Upper lobe of left lung (tissue), 4 donors: Measurements from ENCODE around the gene TBX6.

Experiments
- EP300 ChIP-seq, 4 donors: sonication (generic); formaldehyde crosslinking; IDR thresholded peaks; one replicate each; pipeline ENCODE4 v1.5.1; 2017; ENCODE audit warnings: antibody characterized with exemption in 4 of 4, control low read depth in 2 of 4
- POLR2A ChIP-seq, 4 donors: fragments of 450-650 bp; IDR thresholded peaks; one replicate each; pipeline ENCODE4 v1.5.1; 2016 to 2017; ENCODE audit warnings: antibody characterized with exemption in 4 of 4, mild to moderate bottlenecking in 2 of 4
- TF ChIP-seq, protein P1 (sequence below), 6 experiments: fragments of 450-650 bp in 4 of 6; fragments of 200-600 bp in 2 of 6; sonication (generic) in 2 of 6; IDR thresholded peaks; one replicate each; pipeline ENCODE4 v1.5.1; 2016 to 2019; ENCODE audit warnings: antibody characterized with exemption in 6 of 6

DNA sequence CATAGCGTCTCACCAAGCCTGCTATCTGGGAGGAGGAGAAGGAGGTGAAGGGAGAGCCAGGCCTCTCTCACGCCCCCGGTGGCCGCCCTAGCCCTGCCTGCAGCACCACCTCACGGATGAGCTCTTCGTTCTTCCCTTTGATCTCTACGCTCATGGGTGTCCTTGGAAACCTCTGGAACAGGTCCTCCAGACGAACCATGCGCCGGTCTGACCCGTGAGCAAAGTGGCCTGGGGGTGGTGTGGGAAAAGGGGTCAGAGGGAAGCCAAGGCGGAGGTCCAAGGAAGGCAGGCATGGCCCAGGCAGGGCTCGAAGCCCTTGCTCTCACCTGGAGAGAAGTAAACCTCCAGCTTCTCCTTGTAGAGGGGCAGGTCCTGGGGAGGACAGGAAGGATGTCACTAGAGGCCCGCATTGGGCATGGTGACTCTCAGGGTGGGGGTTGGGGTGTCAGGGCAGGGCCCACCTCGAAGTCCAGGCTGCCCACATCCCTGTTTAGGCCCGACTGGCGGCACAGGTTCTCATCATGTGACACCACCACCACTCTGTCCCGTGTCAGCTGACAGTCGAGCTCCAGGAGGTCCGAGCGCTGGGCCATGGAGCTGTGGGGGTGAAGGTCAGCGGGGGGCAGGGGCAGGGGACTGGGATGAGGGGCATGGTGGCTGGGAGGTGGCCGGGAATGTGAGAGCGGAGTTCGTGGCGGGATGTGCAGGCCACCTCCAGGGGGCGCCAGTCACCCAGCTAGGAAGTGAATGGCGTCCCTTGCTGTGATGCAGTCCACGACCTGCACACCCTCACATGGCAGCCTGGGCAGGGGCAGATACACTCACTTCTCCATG lies 20.7 kb upstream of the TBX6 start:
- TF ChIP-seq POLR2A (IDR thresholded peaks at IDR 0.05), result no peak
- TF ChIP-seq, protein P1, sequence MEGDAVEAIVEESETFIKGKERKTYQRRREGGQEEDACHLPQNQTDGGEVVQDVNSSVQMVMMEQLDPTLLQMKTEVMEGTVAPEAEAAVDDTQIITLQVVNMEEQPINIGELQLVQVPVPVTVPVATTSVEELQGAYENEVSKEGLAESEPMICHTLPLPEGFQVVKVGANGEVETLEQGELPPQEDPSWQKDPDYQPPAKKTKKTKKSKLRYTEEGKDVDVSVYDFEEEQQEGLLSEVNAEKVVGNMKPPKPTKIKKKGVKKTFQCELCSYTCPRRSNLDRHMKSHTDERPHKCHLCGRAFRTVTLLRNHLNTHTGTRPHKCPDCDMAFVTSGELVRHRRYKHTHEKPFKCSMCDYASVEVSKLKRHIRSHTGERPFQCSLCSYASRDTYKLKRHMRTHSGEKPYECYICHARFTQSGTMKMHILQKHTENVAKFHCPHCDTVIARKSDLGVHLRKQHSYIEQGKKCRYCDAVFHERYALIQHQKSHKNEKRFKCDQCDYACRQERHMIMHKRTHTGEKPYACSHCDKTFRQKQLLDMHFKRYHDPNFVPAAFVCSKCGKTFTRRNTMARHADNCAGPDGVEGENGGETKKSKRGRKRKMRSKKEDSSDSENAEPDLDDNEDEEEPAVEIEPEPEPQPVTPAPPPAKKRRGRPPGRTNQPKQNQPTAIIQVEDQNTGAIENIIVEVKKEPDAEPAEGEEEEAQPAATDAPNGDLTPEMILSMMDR (IDR thresholded peaks at IDR 0.05), result peak; percentile 55 to 80 (median 72)
- TF ChIP-seq EP300 (IDR thresholded peaks at IDR 0.05), result no peak
